Measurements from ENCODE around the gene ZNF407.

Gene ZNF407

DNA sequence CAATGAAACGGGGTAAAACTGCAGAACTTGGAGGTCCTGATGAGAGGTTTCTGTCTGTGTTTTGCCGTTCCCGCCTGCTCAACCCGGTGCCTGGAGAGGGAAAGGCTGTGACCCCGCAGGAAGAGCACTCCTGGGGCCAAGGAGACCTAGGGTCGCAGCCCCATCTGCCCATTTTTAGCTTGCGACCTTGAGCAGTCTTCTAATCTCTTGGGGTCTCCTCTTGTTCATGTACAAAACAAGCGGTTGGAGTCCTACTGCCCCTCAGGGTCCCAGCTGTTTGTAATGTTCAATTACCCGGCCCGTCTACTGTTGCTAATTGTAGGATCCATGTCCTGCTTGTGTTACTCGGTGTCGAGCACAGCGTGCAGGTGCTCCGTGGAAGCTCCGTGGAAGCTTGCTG lies 506.8 kb downstream of the ZNF407 start:
- DNase-seq (ENCODE audit: low read depth), result no peak

DNA sequence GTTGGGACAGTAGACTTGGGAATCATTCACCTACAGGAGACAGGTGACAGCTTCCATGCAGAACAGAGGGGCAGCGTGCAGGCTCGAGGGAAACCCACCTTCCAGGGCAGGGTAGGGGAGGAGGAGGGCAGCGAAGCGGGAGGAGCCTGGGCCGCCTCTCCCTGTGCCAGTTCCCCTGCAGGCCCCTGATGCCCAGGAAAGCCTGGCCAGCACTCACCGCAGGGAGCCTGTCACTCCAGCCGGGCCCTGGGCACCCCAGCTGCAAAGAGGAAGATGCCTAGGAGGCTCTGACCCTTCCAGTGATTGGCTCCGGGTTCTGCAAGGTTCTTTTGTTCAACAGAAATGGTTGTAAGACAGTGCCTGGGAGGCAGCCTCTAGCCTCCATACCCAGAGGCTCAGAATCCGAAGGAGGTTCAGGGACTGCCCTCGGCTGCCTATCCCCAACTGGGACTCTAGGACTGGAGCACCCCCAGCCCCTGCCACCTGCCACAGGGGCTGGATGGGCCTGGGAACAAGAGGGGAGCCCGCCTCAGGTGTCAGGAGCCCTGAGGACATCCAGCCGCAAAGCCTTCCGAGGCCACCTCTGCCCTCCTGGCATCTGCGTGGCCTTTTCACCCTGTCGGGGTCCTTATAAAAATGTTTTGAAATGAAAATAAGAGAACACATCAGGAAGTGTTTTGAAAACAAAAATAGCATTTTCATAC lies 508.0 kb downstream of the ZNF407 start:
- DNase-seq (ENCODE audit: low read depth), result no peak

DNA sequence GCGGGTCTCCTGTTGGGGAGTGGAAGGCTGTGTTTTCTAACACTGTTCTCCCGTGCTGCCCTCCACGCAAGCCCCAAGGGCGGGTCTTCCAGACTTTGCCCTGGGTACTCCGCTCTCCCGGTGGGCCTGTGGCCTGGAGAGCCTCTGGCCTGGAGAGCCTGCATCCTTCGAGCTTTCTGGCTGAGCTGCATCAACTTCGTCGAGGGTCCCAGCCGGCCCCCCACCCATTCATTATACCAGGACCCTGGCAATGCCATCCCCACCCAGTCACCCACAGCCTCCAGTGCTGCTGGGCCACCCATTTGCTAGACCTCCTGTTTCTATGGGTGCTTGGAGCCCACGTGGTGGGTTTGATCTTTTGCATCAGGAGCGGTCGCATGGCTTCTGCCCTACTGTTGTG lies 509.1 kb downstream of the ZNF407 start:
- no peak for DNase-seq (ENCODE audit: low read depth)

DNA sequence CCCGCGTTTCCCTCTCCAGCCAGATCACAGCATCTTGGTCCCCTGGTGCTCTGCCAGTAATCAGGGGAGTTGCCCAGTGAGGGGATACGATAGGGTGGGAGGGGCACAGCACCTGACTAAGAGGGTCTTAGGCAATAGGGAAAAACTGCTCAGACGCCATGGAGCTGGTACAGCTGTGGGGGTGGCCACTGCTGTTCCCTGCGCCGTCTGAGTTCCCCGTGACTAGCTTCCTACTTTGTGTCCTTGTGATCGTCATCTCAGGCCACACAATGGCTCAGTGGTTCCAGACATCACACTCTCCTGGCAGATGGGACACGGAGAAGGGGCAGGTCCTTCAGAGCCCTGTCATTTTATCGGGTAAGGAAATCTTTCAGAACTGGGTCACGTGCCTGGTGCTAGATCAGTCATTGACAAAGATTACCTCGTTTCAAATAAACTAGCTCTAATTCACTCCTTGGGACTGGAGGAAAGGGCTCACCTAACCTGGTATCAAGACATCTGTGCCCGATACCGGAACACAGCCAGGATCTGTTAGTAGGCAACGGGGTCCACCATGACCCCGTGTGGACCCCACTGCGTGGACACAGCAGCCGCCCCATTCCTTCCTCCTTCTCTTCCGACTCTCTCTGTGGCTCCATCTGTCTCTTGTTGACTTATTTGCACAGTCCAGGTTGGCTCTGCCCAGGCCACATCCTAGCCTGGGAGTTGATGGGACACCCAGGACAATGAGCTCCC lies 509.7 kb downstream of the ZNF407 start:
- DNase-seq (ENCODE audit: low read depth), result no peak

DNA sequence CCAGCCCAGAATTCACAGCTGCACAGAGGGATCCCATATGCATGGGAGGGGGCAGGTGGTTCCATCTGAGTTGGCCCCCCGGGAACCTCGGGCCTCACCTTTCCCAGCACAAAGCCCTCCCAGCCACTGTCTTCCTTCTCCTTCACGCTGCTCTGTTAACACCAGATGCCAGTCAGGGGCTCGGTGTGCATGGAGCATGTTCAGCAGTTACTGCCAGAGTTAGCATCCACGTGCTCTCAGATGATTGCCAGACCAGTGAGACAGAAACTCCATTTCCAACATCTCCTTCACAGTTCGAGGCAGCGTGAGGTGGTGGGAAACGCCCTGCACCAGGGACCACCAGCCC lies 510.2 kb downstream of the ZNF407 start:
- DNase-seq (ENCODE audit: low read depth), result no peak

DNA sequence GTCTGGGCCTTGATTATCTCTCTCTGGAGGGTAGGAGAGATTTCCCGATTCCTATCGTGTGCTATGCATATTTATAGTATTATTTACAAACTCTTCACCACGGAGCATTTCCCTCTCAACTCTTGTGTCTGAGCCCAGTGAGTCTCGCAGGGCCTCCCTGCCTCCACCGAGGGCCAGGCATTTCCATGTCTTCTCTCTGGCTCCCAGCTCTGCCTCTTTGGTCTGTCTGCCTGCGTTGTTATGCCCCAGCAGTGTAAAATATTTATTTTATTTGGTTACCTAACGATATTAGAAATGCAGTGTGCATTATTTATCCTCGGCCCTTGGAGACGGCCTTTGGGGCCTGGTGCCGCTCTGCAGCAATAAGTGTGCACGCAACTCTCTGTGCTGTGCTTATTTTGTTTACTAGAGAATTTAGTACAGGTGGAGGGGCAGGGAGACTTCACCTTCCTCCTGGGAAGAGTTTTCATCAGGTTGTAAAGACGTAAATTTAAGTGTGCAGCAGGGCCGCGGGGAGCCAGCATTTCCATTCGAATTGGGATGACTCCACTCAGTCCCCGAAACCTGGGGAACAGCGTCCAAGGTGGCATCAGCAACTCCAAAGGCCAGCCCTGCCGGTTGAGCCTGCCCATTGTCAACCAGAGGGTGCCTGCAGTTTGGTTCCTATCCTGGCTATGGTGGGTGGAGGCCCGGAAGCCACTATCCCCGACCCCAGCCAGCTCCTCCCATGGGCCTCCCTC lies 511.1 kb downstream of the ZNF407 start:
- no peak for DNase-seq (ENCODE audit: low read depth)

DNA sequence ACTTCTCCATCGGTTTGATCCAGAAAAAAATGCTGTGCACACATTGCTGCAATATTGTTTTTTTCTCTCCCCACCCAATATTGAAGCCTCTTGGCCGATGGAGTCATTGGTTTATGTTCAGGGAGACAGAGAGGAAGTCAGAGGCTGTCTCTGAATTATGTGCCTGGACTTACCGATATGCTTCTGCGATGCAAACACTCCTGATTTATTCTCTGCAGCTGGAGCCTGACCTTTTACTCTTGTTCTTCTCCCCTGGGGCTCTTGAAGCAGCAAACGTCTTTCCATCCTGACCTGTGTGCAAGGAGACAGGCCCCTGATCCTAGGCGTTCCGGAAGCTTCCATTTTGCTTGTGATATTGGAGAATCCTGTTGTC lies 511.6 kb downstream of the ZNF407 start:
- no peak for DNase-seq (ENCODE audit: low read depth)

DNA sequence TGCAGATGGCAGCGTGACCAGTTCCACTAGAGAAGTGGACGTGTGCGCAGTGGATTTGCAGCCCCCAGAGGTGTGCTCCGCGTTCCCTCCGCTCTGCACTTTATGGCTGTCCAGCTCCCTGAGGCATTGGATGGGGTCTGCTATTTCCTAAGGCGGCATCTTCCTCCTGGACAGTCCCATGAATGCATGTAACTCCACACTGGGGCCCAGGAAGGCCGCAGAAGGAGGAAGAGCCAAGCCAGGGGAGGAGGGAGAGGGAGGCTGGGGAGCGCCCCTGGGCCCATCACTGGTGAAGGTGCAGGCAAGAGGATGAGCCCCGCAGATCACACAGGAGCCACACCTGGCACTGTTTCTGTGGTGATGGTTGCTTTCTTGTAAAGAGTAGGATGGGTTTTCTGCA lies 512.1 kb downstream of the ZNF407 start:
- no peak for DNase-seq (ENCODE audit: low read depth)

DNA sequence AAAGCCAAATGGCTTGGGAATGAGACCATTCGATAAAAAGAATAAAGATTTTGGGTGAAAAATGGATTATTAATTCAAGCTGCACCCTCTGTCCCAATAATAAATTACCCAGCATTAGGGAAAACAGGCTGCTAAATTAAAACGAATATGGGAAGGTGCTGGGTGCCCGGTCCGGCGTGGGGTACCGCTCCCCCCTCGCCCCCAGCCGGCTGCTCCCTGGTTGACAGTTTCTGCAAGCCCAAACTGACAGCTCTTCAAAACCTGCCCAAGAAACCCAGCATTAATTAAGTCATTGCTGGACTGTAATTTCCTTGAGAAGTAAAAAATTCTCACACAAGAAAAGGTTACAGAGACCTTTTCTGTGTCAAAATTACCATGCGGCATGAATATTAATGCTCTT lies 512.6 kb downstream of the ZNF407 start:
- DNase-seq (ENCODE audit: low read depth), result no peak

DNA sequence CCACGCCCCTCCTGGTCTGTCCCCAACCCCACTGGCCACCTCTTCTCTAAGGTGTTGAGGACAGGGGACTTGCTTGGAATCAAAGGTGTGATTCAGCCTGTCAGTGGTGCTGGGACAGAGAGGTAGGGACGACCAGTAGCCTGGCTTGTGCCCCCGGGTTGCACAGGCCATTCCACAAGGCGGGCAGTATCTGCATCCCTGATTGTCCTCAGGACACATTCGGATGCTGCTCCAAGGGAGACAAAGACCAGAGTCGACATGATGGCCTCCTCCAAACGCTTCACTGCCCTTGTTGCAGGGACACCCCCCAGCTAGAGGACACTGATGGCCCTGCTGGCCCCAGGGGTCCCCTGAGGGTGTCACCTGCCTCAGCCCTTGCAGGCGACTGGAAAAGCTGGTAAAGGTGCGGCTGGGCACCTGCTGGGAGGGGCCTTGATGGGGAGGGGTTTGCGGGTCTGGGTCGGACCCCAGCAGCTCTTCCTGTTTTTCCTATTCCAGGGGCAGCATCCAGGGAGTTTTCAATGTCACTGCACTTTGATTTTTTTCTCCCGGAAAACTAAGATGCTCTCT lies 513.3 kb downstream of the ZNF407 start:
- DNase-seq (ENCODE audit: low read depth), result no peak

DNA sequence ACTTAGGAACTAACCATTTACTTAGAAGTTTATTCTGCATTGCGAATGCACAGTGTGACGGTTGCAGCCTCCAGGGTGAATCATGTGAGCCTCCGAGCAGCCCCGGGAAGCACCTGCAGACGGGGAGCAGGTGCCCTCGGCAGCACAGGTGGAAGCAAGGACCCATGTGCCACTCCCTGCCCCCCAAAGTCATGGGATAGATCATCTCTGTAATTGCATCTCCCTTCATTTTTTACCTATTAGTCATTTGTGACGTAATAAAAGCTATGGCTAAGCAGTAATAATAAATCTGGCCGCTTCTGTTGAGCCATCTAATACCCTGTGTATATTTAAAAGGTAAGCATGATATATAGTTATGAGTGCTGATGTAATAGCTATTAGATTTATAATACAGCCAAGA lies 514.1 kb downstream of the ZNF407 start:
- no peak for DNase-seq (ENCODE audit: low read depth)

DNA sequence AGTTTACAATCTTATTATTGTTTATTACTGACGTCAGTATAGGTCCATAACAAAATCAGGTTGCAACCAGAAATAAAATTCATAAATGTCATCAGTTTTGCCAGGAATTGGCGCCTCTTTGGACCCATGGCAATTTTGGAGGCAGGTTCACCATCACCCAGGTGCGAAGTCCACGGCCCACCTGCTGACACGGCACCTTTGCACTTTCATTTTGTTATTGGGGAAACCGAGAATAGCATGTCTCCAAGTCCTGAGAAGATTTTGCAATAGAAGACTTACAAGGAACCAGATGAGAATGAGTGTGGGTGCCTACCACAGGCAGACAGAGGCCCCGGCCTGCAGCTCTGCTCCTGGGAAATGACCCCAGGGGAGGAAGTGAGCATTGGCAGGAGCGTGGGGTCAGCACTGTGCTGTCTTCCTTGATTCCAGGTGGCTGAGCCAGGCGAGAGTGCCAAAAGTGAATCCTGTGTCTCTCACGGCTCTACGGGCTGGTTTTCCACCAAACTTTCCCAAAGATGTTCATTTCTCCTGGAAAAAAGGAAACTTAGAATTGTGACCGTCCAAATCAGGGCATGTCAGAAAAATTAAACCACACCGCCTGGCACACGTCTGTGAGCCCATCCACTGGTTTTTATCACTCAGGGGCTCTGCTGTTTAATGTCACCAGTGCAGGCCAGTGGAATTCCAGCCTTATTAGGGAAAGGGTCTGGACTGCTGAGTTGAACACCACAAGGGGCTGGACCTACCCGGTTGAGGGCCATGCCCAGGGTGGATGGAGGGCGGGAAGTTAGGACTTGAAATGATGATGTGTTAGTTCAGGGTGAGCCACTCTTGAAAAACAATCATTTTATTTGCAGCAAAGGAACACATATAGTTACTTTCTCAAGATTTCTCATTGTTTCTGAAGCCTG lies 514.8 kb downstream of the ZNF407 start:
- DNase-seq (ENCODE audit: low read depth), result no peak

DNA sequence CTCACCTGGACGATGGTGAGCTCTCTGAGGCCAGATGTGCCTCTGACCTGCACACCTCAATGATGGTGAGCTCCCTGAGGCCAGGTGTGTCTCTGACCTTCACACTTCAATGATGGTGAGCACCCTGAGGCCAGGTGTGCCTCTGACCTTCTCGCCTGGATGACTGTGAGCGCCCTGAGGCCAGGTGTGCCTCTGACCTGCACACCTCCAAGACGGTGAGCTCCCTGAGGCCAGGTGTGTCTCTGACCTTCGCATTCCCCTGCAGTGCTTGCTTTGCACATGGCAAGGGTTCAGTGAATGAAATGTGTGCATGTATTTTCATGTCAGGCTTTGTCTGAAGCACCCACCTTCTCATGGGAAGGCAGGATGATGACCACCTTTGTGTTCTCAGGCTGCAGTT lies 515.8 kb downstream of the ZNF407 start:
- DNase-seq (ENCODE audit: low read depth), result no peak

DNA sequence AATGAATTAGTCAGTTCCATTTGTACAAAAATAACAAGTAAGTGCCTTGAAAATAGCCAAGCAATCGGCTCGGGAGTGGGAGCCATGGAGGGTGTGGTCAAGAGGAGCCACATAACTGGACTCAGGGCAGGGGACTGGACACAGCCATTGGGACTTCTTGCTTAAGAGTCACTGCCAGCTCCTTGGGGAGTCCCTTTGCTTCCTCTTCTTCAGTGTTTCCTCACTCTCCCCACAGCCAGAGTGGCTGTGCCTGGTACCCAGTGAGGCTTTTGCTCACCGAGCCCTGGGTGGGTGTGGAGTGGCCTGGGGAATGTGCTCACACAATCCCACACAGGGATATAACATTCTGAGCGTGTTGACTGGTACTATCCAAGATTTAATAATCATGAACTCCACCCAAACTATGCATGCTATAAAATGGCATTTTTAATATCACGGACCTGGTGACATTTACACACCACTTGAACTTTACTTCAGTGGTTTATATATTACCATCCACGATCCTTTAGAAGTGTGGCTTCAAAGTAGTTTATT lies 516.6 kb downstream of the ZNF407 start:
- no peak for DNase-seq (ENCODE audit: low read depth)

Data from fibroblast of gingiva (primary cell).